WTC11 (cell line): ENCODE results near the gene SLC10A3. TPM values are rescaled to one million over a fixed set of nuclear protein-coding genes. Genes with fewer than 3 reads are reported as not detected.

Experiments
- ATAC-seq: fragments of 200-7000 bp; cut with Tn5 transposase; 2 replicates; pipeline ENCODE4 v1.10.0; 2021; ENCODE audit warnings: mild to moderate bottlenecking, moderate library complexity
- CTCF ChIA-PET: fragments of 300-600 bp; sonication (Branson Sonifier 250); formaldehyde crosslinking; loops from one replicate; lab custom pipeline; 2021; ENCODE audit warnings: antibody characterized with exemption; lab: Charles Lee
- POLR2A ChIA-PET: fragments of 350-600 bp; sonication (Branson Sonifier 250); formaldehyde crosslinking; loops from one replicate; lab custom pipeline; 2021; ENCODE audit warnings: antibody characterized with exemption; lab: Charles Lee
- DNase-seq: peaks from one replicate; pipeline ENCODE4 v3.0.0; 2021; ENCODE audit warnings: low spot score
- H3K27ac Mint-ChIP-seq: 2 replicates; pipeline ENCODE4 v1.8.0; 2021; ENCODE audit warnings: mixed read lengths
- H3K27me3 Mint-ChIP-seq: 2 replicates; pipeline ENCODE4 v1.8.0; 2021; ENCODE audit warnings: low read depth, mild to moderate bottlenecking, moderate library complexity, mixed read lengths
- H3K36me3 Mint-ChIP-seq: 2 replicates; pipeline ENCODE4 v1.8.0; 2021; ENCODE audit warnings: mixed read lengths
- H3K4me1 Mint-ChIP-seq: 2 replicates; pipeline ENCODE4 v1.8.0; 2022; ENCODE audit warnings: mixed read lengths
- H3K4me3 Mint-ChIP-seq: 2 replicates; pipeline ENCODE4 v1.8.0; 2021; ENCODE audit warnings: mild to moderate bottlenecking, moderate library complexity, mixed read lengths
- H3K9me3 Mint-ChIP-seq: 2 replicates; pipeline ENCODE4 v1.8.0; 2021; ENCODE audit warnings: mixed read lengths
- CTCF ChIP-seq: fragments of 200-600 bp; IDR thresholded peaks from 2 replicates; pipeline ENCODE4 v1.8.0; 2022; ENCODE audit warnings: antibody characterized with exemption
- GTF2I ChIP-seq: fragments of 250-450 bp; sonication (Bioruptor Pico); conservative IDR thresholded peaks from 2 replicates; pipeline ENCODE4 v1.4.0; 2021; ENCODE audit warnings: mild to moderate bottlenecking
- JUN ChIP-seq: sonication (generic); formaldehyde crosslinking; IDR thresholded peaks from 2 replicates; pipeline ENCODE4 v1.8.0; 2023; ENCODE audit warnings: mild to moderate bottlenecking, missing genetic modification reagents
- SMAD3 ChIP-seq: sonication (generic); formaldehyde crosslinking; IDR thresholded peaks from 2 replicates; pipeline ENCODE4 v1.8.0; 2022; ENCODE audit warnings: missing genetic modification reagents, mild to moderate bottlenecking, borderline replicate concordance
- SMAD4 ChIP-seq: sonication (generic); formaldehyde crosslinking; IDR thresholded peaks from 2 replicates; pipeline ENCODE4 v1.8.0; 2022; ENCODE audit warnings: mild to moderate bottlenecking, missing genetic modification reagents
- SOX15 ChIP-seq: fragments of 250-450 bp; sonication (Bioruptor Pico); IDR thresholded peaks from 2 replicates; pipeline ENCODE4 v1.9.0; 2021; ENCODE audit warnings: mild to moderate bottlenecking
- STAT6 ChIP-seq: sonication (generic); formaldehyde crosslinking; conservative IDR thresholded peaks from 2 replicates; pipeline ENCODE4 v1.8.1; 2023; ENCODE audit warnings: mild to moderate bottlenecking, low read depth, missing genetic modification reagents, moderate library complexity
- TCF7 ChIP-seq: sonication (generic); formaldehyde crosslinking; IDR thresholded peaks from 2 replicates; pipeline ENCODE4 v1.8.0; 2022; ENCODE audit warnings: mild to moderate bottlenecking, low read depth, missing genetic modification reagents, moderate library complexity
- TEAD4 ChIP-seq: sonication (generic); formaldehyde crosslinking; IDR thresholded peaks from 2 replicates; pipeline ENCODE4 v1.8.0; 2022; ENCODE audit warnings: mild to moderate bottlenecking, missing genetic modification reagents
- ZNF396 ChIP-seq: fragments of 250-450 bp; sonication (Bioruptor Pico); IDR thresholded peaks from 2 replicates; pipeline ENCODE4 v1.8.0; 2021; ENCODE audit warnings: mild to moderate bottlenecking, moderate library complexity, borderline replicate concordance
- ZNF423 ChIP-seq: fragments of 250-450 bp; sonication (Bioruptor Pico); IDR thresholded peaks from 2 replicates; pipeline ENCODE4 v2.1.2; 2022; ENCODE audit warnings: mild to moderate bottlenecking, moderate library complexity
- total RNA-seq: library from RNA; stranded (reverse); gene quantifications from 3 replicates; pipeline ENCODE4 v1.2.3, GENCODE V29; 2021
- TF ChIP-seq, protein P1 (sequence below): fragments of 250-450 bp; sonication (Bioruptor Pico); IDR thresholded peaks from 2 replicates; pipeline ENCODE4 v2.1.2; 2022; ENCODE audit warnings: mild to moderate bottlenecking, moderate library complexity
- TF ChIP-seq, protein P2 (sequence below): sonication (generic); formaldehyde crosslinking; IDR thresholded peaks from 2 replicates; pipeline ENCODE4 v1.8.1; 2023; ENCODE audit warnings: mild to moderate bottlenecking, missing genetic modification reagents, borderline replicate concordance
- TF ChIP-seq, protein P3 (sequence below): sonication (generic); formaldehyde crosslinking; IDR thresholded peaks from 2 replicates; pipeline ENCODE4 v1.8.1; 2022; ENCODE audit warnings: missing genetic modification reagents, borderline replicate concordance

The SLC10A3 gene
- total RNA-seq, 1 experiment from 2014 or later, result 9.8 TPM

DNA sequence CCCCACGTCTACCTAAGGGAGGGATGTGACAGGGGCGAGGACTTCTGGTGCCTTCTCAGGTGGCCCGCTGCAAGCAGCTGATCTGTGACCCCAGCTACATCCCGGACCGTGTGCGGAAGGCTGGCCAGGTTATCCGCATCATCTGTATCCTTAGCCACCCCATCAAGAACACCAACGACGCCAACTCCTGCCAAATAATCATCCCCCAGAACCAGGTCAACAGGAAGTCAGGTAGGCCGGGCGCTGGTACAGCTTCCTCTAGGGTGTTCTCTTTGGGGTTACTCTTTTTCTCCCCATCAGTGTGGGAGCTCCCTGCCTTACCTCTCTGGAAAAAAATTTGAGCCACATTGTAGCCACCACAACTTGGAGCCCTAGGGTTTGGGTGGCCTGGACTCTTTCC lies 48.9 kb downstream of the SLC10A3 start:
- no peak for ATAC-seq
- Mint-ChIP-seq H3K27me3 (no peaks in the 10 kb centered on the region), H3K9me3 (no peaks in the 10 kb centered on the region), H3K27ac (no peak overlapping the region), H3K4me3 (no peak overlapping the region), H3K36me3 (peaks cover 15% of the 10 kb centered on the region), H3K4me1 (peaks cover 5% of the 10 kb centered on the region)
- no peak for TF ChIP-seq GTF2I (CRISPR knock-in tag)
- TF ChIP-seq JUN (CRISPR knock-in tag), result no peak
- TF ChIP-seq CTCF, result no peak
- no peak for TF ChIP-seq SOX15 (CRISPR knock-in tag)
- POLR2A ChIA-PET, result interaction anchor here (0.9 kb wide), 1 partner anchor 49 kb away, joined by 3 read pairs; the partner anchor contains the start of gene SLC10A3
- CTCF ChIA-PET, result no interaction called here
- no peak for DNase-seq

DNA sequence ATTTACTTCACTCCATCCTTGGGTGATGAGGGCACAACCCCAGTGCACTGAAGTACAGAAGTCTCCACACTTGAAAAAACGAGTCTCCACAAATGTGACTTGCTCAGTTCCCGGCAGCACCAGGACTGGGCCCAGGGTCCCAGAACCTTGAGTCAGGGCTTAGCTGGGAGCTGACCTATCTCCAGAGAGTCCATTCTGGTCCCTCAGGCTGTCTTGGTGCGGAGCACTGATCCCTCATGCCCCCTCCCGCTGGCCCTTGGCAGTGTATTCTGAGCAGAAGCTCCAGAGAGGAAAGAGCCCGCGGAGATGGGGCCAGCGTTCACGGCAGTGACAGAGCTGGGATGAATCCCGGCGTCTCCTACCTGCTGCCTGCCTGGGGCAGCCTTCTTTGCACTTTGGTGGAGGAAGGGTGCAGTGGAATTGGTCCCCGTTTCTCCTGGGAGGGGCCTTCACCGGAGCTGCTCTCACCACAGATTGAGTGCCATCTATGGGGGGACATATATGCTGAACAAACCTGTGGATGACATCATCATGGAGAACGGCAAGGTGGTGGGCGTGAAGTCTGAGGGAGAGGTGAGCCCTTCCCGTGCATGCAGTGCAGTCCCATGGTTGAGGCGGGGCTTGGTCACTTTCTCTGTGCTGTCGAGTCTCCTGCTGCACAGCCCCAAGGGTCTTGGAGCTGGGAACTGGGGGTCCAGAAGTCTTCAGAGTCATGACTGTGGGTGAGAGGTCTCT lies 49.6 kb downstream of the SLC10A3 start:
- H3K27me3 Mint-ChIP-seq, result no peaks in the 10 kb centered on the region
- CTCF ChIA-PET, result no interaction called here
- no peak for ATAC-seq
- TF ChIP-seq, protein P1, sequence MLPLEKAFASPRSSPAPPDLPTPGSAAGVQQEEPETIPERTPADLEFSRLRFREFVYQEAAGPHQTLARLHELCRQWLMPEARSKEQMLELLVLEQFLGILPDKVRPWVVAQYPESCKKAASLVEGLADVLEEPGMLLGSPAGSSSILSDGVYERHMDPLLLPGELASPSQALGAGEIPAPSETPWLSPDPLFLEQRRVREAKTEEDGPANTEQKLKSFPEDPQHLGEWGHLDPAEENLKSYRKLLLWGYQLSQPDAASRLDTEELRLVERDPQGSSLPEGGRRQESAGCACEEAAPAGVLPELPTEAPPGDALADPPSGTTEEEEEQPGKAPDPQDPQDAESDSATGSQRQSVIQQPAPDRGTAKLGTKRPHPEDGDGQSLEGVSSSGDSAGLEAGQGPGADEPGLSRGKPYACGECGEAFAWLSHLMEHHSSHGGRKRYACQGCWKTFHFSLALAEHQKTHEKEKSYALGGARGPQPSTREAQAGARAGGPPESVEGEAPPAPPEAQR (CRISPR knock-in tag), result no peak
- no peak for TF ChIP-seq TCF7 (CRISPR knock-in tag)
- no peak for TF ChIP-seq ZNF423 (CRISPR knock-in tag)
- TF ChIP-seq TEAD4, result no peak
- TF ChIP-seq, protein P2, sequence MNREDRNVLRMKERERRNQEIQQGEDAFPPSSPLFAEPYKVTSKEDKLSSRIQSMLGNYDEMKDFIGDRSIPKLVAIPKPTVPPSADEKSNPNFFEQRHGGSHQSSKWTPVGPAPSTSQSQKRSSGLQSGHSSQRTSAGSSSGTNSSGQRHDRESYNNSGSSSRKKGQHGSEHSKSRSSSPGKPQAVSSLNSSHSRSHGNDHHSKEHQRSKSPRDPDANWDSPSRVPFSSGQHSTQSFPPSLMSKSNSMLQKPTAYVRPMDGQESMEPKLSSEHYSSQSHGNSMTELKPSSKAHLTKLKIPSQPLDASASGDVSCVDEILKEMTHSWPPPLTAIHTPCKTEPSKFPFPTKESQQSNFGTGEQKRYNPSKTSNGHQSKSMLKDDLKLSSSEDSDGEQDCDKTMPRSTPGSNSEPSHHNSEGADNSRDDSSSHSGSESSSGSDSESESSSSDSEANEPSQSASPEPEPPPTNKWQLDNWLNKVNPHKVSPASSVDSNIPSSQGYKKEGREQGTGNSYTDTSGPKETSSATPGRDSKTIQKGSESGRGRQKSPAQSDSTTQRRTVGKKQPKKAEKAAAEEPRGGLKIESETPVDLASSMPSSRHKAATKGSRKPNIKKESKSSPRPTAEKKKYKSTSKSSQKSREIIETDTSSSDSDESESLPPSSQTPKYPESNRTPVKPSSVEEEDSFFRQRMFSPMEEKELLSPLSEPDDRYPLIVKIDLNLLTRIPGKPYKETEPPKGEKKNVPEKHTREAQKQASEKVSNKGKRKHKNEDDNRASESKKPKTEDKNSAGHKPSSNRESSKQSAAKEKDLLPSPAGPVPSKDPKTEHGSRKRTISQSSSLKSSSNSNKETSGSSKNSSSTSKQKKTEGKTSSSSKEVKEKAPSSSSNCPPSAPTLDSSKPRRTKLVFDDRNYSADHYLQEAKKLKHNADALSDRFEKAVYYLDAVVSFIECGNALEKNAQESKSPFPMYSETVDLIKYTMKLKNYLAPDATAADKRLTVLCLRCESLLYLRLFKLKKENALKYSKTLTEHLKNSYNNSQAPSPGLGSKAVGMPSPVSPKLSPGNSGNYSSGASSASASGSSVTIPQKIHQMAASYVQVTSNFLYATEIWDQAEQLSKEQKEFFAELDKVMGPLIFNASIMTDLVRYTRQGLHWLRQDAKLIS, result no peak
- no peaks in the 10 kb centered on the region for H3K9me3 Mint-ChIP-seq
- H3K27ac Mint-ChIP-seq, result no peak overlapping the region
- POLR2A ChIA-PET, result interaction anchor here (0.9 kb wide), 1 partner anchor 94 kb away, joined by 3 read pairs; no protein-coding TSS in a partner anchor
- H3K4me3 Mint-ChIP-seq, result no peak overlapping the region
- H3K4me1 Mint-ChIP-seq, result peaks cover 11% of the 10 kb centered on the region
- peaks cover 15% of the 10 kb centered on the region for H3K36me3 Mint-ChIP-seq
- no peak for DNase-seq

DNA sequence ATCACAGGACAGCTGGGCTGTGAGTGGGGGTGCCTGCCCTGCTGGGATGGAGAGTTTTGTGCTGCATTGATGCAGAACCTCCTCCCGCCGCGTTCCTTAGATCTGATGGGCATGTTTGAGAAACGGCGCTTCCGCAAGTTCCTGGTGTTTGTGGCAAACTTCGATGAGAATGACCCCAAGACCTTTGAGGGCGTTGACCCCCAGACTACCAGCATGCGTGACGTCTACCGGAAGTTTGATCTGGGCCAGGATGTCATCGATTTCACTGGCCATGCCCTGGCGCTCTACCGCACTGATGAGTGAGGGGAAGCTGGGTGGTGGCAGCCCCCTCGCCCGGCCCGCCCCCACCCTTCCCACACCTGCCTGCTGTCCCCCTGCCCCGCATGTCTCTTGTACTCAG lies 50.6 kb downstream of the SLC10A3 start:
- H3K9me3 Mint-ChIP-seq, result no peaks in the 10 kb centered on the region
- CTCF ChIA-PET, result no interaction called here
- TF ChIP-seq SMAD3 (CRISPR knock-in tag), result no peak
- no peak for TF ChIP-seq ZNF396 (CRISPR knock-in tag)
- no peak for TF ChIP-seq SMAD4 (CRISPR knock-in tag)
- TF ChIP-seq, protein P3, sequence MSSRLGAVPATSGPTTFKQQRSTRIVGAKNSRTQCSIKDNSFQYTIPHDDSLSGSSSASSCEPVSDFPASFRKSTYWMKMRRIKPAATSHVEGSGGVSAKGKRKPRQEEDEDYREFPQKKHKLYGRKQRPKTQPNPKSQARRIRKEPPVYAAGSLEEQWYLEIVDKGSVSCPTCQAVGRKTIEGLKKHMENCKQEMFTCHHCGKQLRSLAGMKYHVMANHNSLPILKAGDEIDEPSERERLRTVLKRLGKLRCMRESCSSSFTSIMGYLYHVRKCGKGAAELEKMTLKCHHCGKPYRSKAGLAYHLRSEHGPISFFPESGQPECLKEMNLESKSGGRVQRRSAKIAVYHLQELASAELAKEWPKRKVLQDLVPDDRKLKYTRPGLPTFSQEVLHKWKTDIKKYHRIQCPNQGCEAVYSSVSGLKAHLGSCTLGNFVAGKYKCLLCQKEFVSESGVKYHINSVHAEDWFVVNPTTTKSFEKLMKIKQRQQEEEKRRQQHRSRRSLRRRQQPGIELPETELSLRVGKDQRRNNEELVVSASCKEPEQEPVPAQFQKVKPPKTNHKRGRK (CRISPR knock-in tag), result no peak
- TF ChIP-seq STAT6, result no peak
- TF ChIP-seq, all 79 proteins: peak for 0
- no peaks in the 10 kb centered on the region for H3K27me3 Mint-ChIP-seq
- H3K4me1 Mint-ChIP-seq, result peaks cover 12% of the 10 kb centered on the region
- no peak for ATAC-seq
- H3K4me3 Mint-ChIP-seq, result no peak overlapping the region
- no peak for DNase-seq
- POLR2A ChIA-PET, result no interaction called here
- H3K36me3 Mint-ChIP-seq, result peaks cover 15% of the 10 kb centered on the region
- H3K27ac Mint-ChIP-seq, result no peak overlapping the region
